HepG2 (cell line): Measurements from ENCODE around the gene ZNF217. TPM values are rescaled to one million over a fixed set of nuclear protein-coding genes. Genes with fewer than 3 reads are reported as not detected.

Experiments
- ELF3 ChIP-seq: IDR thresholded peaks from 2 replicates; pipeline ENCODE4 v1.6.1; 2016; ENCODE audit warnings: missing genetic modification reagents, missing compliant biosample characterization
- FOXA3 ChIP-seq: IDR thresholded peaks from 2 replicates; pipeline ENCODE4 v1.6.1; 2016; ENCODE audit warnings: missing genetic modification reagents, missing compliant biosample characterization
- HES4 ChIP-seq: sonication (generic); formaldehyde crosslinking; IDR thresholded peaks from 2 replicates; pipeline ENCODE4 v1.9.0; 2021; ENCODE audit warnings: mild to moderate bottlenecking, missing genetic modification reagents, borderline replicate concordance
- MATR3 ChIP-seq: sonication (generic); formaldehyde crosslinking; IDR thresholded peaks from 2 replicates; pipeline ENCODE4 v1.4.0; 2020; ENCODE audit warnings: missing genetic modification reagents
- NR2F1 ChIP-seq, 2 experiments: fragments of 450-650 bp in 1 of 2; formaldehyde crosslinking in 1 of 2; IDR thresholded peaks; 2 replicates each; pipeline versions ENCODE4 v1.5.0 to v1.6.1; 2016 to 2020; ENCODE audit warnings: mild to moderate bottlenecking in 1 of 2, missing compliant biosample characterization in 1 of 2, missing genetic modification reagents in 1 of 2, moderate library complexity in 1 of 2
- PTBP1 ChIP-seq: fragments of 200-400 bp; formaldehyde crosslinking; IDR thresholded peaks from 2 replicates; pipeline ENCODE4 v1.6.1; 2018; ENCODE audit warnings: low read length, low read depth; ENCODE audit not compliant: poor library complexity, severe bottlenecking
- RNF2 ChIP-seq: fragments of 450-650 bp; conservative IDR thresholded peaks from 2 replicates; pipeline ENCODE4 v1.6.1; 2016; ENCODE audit warnings: low read depth
- SMYD3 ChIP-seq: sonication (generic); formaldehyde crosslinking; IDR thresholded peaks from 2 replicates; pipeline ENCODE4 v1.8.1; 2023; ENCODE audit warnings: mild to moderate bottlenecking, missing genetic modification reagents
- ZBTB20 ChIP-seq: sonication (generic); formaldehyde crosslinking; IDR thresholded peaks from 2 replicates; pipeline ENCODE4 v1.8.1; 2023; ENCODE audit warnings: missing genetic modification reagents, low read depth, mild to moderate bottlenecking, borderline replicate concordance
- ZNF24 ChIP-seq: fragments of 450-650 bp; IDR thresholded peaks from 2 replicates; pipeline ENCODE4 v1.6.1; 2017; ENCODE audit warnings: antibody characterized with exemption, mild to moderate bottlenecking
- ZNF251 ChIP-seq: sonication (generic); formaldehyde crosslinking; IDR thresholded peaks from 2 replicates; pipeline ENCODE4 v1.9.0; 2021; ENCODE audit warnings: mild to moderate bottlenecking, missing genetic modification reagents
- ZNF329 ChIP-seq: sonication (generic); formaldehyde crosslinking; IDR thresholded peaks from 2 replicates; pipeline ENCODE4 v1.9.0; 2021; ENCODE audit warnings: low read depth, mild to moderate bottlenecking, missing genetic modification reagents
- ZNF446 ChIP-seq: sonication (generic); formaldehyde crosslinking; IDR thresholded peaks from 2 replicates; pipeline ENCODE4 v1.5.0; 2020; ENCODE audit warnings: mild to moderate bottlenecking, missing genetic modification reagents
- ZNF7 ChIP-seq: IDR thresholded peaks from 2 replicates; pipeline ENCODE4 v1.6.1; 2016; ENCODE audit warnings: missing biosample characterization, missing genetic modification reagents
- ZNF713 ChIP-seq: sonication (generic); formaldehyde crosslinking; IDR thresholded peaks from 2 replicates; pipeline ENCODE4 v1.4.0; 2020; ENCODE audit warnings: mild to moderate bottlenecking, missing genetic modification reagents
- ZNF761 ChIP-seq: sonication (generic); formaldehyde crosslinking; conservative IDR thresholded peaks from 2 replicates; pipeline ENCODE4 v1.4.0; 2020; ENCODE audit warnings: mild to moderate bottlenecking, missing genetic modification reagents
- ZNF772 ChIP-seq: sonication (generic); formaldehyde crosslinking; IDR thresholded peaks from 2 replicates; pipeline ENCODE4 v1.5.0; 2020; ENCODE audit warnings: mild to moderate bottlenecking, missing genetic modification reagents
- ZNF775 ChIP-seq: sonication (generic); formaldehyde crosslinking; IDR thresholded peaks from 2 replicates; pipeline ENCODE4 v1.4.0; 2020; ENCODE audit warnings: missing genetic modification reagents, mild to moderate bottlenecking, moderate library complexity, borderline replicate concordance
- ZNF781 ChIP-seq: sonication (generic); formaldehyde crosslinking; IDR thresholded peaks from 2 replicates; pipeline ENCODE4 v1.5.1; 2020; ENCODE audit warnings: borderline replicate concordance, mild to moderate bottlenecking, missing genetic modification reagents; ENCODE audit errors: not compliant biosample characterization
- ZNF792 ChIP-seq: IDR thresholded peaks from 2 replicates; pipeline ENCODE4 v1.6.1; 2016
- polyA plus RNA-seq, 8 experiments: library from polyadenylated mRNA; depleted of rRNA in 3 of 8; stranded (reverse) in 7 of 8; unstranded in 1 of 8; fragments of >200 nt; fragmentation: Illumina TruSeq in 4 of 8; extraction: Trizol in 4 of 8; gene quantifications; 2 replicates each; pipeline versions ENCODE4 v1.2.1 to v1.2.3, GENCODE V29; 2011 to 2016; ENCODE audit warnings: low read depth in 4 of 8, missing spikeins in 1 of 8, mixed read lengths in 1 of 8; ENCODE audit not compliant: insufficient read depth in 1 of 8
- total RNA-seq, 5 experiments: library from RNA; depleted of rRNA; stranded (reverse); fragments of >200 nt; fragmentation: Illumina TruSeq; extraction: Trizol; gene quantifications; 2 replicates each; pipeline ENCODE4 v1.2.3, GENCODE V29; 2016; ENCODE audit warnings: low read depth in 1 of 5
- TF ChIP-seq, protein P1 (sequence below): sonication (generic); formaldehyde crosslinking; IDR thresholded peaks from 2 replicates; pipeline ENCODE4 v1.4.0; 2020; ENCODE audit warnings: mild to moderate bottlenecking, missing genetic modification reagents
- TF ChIP-seq, protein P2 (sequence below): sonication (generic); formaldehyde crosslinking; IDR thresholded peaks from 2 replicates; pipeline ENCODE4 v1.9.0; 2022; ENCODE audit warnings: low read depth, missing genetic modification reagents
- TF ChIP-seq, protein P3 (sequence below): sonication (generic); formaldehyde crosslinking; IDR thresholded peaks from 2 replicates; pipeline ENCODE4 v1.8.0; 2022; ENCODE audit warnings: mild to moderate bottlenecking, missing genetic modification reagents, moderate library complexity
- TF ChIP-seq, protein P4 (sequence below): sonication (generic); formaldehyde crosslinking; IDR thresholded peaks from 2 replicates; pipeline ENCODE4 v1.5.1; 2020; ENCODE audit warnings: missing genetic modification reagents, mild to moderate bottlenecking, borderline replicate concordance

The ZNF217 gene
- total and polyA plus RNA-seq, 2 of the 13 experiments (the other 11 are each of a cell fraction or from before 2014, with no cell fraction given), result 22.3 to 29.8 TPM

DNA sequence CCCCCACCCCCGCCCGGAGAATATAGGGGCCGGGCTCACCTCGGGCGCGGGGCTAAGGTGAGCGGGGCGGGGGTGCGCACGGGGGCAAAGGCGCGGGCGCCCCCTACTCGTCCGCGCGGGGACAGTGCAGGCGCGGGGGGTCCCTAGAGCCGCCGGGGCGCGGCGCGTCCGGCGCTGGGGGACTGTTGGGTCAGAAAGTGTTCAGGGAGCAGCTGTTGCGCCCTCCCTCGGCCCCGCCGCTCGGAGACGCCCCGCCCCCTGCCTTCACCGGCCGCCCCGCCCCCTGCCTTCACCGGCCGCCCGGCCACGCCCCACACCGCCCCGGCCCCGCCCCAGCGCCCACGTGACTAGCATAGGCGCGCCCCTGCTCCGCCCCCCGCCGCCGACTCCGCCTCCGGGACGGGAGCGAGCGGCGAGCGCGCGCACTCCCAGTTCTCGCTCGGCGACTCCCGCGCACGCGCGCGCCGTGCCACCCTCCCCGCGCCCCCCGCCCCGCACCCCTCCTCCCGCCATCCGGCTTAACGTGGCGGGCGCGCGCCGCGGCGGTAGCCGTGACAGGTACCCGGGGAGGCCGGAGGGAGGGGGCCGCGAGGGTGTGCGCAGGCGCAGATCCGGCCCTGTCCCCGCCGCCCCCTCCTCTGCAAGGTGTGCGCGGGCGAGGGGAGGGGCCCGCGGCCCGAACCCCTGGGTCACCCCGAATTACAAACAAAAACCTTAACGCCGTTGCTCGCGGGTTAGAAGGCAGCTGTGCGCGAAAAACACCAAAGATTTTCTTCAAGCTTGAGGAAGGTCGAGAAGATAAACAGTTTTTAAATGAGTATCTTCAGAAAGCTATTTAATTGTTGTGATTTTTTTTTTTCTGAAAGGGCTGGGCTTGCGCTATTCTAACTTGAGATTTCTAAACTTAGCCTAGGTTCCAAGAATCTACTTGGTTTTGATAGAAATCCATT, 704 bp upstream of the ZNF217 start (continued):
- TF ChIP-seq PTBP1 (no peak), ELF3 (CRISPR knock-in tag) (peak; percentile 51), ZNF329 (CRISPR knock-in tag) (no peak; the same call in 1 of the 2 replicates), ZNF713 (CRISPR knock-in tag) (no peak), RNF2 (no peak), NR2F1 (CRISPR knock-in tag; IDR thresholded peaks at IDR 0.05) (peak in 1 of 2 experiments; percentile 54; a peak in 2 of 4 replicates), SMYD3 (CRISPR knock-in tag) (no peak), ZNF772 (CRISPR knock-in tag) (peak; percentile 28; the same call in 1 of the 2 replicates), ZNF792 (peak; percentile 37; the same call in 1 of the 2 replicates), ZBTB20 (no peak), ZNF7 (CRISPR knock-in tag) (peak; percentile 13; the same call in 1 of the 2 replicates), ZNF775 (CRISPR knock-in tag) (no peak), FOXA3 (CRISPR knock-in tag) (peak; percentile 41), ZNF446 (CRISPR knock-in tag) (peak; percentile 65; the same call in 1 of the 2 replicates), ZNF251 (no peak), HES4 (CRISPR knock-in tag) (no peak), ZNF761 (CRISPR knock-in tag) (no peak), ZNF24 (peak; percentile 34; the same call in 1 of the 2 replicates), MATR3 (CRISPR knock-in tag) (no peak), ZNF781 (CRISPR knock-in tag) (no peak)
- TF ChIP-seq, protein P1, sequence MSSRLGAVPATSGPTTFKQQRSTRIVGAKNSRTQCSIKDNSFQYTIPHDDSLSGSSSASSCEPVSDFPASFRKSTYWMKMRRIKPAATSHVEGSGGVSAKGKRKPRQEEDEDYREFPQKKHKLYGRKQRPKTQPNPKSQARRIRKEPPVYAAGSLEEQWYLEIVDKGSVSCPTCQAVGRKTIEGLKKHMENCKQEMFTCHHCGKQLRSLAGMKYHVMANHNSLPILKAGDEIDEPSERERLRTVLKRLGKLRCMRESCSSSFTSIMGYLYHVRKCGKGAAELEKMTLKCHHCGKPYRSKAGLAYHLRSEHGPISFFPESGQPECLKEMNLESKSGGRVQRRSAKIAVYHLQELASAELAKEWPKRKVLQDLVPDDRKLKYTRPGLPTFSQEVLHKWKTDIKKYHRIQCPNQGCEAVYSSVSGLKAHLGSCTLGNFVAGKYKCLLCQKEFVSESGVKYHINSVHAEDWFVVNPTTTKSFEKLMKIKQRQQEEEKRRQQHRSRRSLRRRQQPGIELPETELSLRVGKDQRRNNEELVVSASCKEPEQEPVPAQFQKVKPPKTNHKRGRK (CRISPR knock-in tag), result no peak
- TF ChIP-seq, protein P2, sequence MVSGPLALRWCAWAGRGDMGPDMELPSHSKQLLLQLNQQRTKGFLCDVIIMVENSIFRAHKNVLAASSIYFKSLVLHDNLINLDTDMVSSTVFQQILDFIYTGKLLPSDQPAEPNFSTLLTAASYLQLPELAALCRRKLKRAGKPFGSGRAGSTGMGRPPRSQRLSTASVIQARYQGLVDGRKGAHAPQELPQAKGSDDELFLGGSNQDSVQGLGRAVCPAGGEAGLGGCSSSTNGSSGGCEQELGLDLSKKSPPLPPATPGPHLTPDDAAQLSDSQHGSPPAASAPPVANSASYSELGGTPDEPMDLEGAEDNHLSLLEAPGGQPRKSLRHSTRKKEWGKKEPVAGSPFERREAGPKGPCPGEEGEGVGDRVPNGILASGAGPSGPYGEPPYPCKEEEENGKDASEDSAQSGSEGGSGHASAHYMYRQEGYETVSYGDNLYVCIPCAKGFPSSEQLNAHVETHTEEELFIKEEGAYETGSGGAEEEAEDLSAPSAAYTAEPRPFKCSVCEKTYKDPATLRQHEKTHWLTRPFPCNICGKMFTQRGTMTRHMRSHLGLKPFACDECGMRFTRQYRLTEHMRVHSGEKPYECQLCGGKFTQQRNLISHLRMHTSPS (CRISPR knock-in tag), result 0 out of 2 replicates have a peak, but pooled peaks have one; percentile 15
- TF ChIP-seq, protein P3, sequence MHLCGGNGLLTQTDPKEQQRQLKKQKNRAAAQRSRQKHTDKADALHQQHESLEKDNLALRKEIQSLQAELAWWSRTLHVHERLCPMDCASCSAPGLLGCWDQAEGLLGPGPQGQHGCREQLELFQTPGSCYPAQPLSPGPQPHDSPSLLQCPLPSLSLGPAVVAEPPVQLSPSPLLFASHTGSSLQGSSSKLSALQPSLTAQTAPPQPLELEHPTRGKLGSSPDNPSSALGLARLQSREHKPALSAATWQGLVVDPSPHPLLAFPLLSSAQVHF (CRISPR knock-in tag), result no peak
- TF ChIP-seq, protein P4, sequence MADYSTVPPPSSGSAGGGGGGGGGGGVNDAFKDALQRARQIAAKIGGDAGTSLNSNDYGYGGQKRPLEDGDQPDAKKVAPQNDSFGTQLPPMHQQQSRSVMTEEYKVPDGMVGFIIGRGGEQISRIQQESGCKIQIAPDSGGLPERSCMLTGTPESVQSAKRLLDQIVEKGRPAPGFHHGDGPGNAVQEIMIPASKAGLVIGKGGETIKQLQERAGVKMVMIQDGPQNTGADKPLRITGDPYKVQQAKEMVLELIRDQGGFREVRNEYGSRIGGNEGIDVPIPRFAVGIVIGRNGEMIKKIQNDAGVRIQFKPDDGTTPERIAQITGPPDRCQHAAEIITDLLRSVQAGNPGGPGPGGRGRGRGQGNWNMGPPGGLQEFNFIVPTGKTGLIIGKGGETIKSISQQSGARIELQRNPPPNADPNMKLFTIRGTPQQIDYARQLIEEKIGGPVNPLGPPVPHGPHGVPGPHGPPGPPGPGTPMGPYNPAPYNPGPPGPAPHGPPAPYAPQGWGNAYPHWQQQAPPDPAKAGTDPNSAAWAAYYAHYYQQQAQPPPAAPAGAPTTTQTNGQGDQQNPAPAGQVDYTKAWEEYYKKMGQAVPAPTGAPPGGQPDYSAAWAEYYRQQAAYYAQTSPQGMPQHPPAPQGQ (CRISPR knock-in tag), result no peak
